ENCODE results near the gene POU3F1. TPM values are rescaled to one million over a fixed set of nuclear protein-coding genes. Genes with fewer than 3 reads are reported as not detected.

The POU3F1 gene
- total RNA-seq, 4 donors from 2014 or later: 0.20 TPM; not detected in 3

DNA sequence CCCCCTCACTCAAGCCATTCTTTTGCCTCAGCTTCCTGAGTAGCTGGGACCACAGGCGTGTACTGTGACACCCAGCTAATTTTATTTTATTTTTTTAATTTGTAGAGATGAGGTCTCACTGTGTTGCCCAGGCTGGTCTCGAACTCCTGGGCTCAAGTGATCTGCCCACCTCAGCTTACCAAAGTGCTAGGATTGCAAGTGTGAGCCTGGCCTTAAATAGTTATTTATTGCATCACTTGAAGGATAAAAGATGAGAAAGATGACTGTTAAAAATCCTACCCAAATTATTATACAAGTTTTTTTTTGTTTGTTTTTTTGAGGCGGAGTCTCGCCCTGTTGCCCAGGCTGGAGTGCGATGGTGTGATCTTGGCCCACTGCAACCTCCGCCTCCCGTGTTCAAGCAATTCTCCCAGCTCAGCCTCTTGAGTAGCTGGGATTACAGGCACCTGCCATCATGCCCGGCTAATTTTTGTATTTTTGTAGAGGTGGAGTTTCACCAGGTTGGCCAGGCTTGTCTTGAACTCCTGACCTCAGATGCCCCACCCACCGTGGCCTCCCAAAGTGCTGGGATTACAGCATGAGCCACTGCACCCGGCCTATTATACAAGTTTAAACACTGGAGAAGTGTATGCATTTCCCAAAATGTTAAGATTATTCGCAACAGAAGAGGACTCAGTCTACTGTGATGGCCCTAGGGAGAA is 31.7 kb downstream of the POU3F1 start:
- H3K36me3 ChIP-seq: peaks cover 0 to 35% of the 10 kb centered on the region in 2 donors
- H3K27ac ChIP-seq: peak overlapping the region; percentile 52 to 94 (median 92)
- no peak overlapping the region for H3K4me3 ChIP-seq
- TF ChIP-seq, protein P1, sequence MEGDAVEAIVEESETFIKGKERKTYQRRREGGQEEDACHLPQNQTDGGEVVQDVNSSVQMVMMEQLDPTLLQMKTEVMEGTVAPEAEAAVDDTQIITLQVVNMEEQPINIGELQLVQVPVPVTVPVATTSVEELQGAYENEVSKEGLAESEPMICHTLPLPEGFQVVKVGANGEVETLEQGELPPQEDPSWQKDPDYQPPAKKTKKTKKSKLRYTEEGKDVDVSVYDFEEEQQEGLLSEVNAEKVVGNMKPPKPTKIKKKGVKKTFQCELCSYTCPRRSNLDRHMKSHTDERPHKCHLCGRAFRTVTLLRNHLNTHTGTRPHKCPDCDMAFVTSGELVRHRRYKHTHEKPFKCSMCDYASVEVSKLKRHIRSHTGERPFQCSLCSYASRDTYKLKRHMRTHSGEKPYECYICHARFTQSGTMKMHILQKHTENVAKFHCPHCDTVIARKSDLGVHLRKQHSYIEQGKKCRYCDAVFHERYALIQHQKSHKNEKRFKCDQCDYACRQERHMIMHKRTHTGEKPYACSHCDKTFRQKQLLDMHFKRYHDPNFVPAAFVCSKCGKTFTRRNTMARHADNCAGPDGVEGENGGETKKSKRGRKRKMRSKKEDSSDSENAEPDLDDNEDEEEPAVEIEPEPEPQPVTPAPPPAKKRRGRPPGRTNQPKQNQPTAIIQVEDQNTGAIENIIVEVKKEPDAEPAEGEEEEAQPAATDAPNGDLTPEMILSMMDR (IDR thresholded peaks at IDR 0.05): no peak
- no peak for TF ChIP-seq EP300 (IDR thresholded peaks at IDR 0.05)
- TF ChIP-seq POLR2A (IDR thresholded peaks at IDR 0.05): no peak
- WGBS, 2 donors (ENCODE audit: low coverage in 1 of 2): 80 to 89% methylated on average over 5 to 9 of the region's 11 CpGs
- peaks cover 0 to 68% (median 24%) of the 10 kb centered on the region in 3 donors for H3K4me1 ChIP-seq
- no peaks in the 10 kb centered on the region for H3K27me3 ChIP-seq
- H3K9me3 ChIP-seq: no peaks in the 10 kb centered on the region
- no peak for ATAC-seq

DNA sequence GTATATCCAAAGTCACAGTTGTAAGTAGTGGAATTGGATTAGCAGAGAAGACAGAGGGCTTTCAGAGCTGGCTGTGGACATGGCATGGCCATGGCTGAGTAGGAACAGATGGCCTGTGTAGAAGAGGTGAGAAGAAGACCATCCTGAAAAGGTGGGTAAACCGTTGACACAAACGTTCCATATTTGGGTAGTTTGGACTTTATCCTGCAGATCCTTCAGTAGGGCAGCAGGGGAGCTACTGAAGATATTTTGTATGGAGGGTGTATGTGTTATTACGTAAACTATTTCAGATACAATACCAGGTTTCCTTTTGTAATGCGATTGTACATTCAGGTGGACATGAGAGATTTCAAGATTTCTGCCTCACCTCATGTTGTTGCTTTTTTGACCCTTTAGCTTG is 32.4 kb downstream of the POU3F1 start:
- H3K27me3 ChIP-seq: no peaks in the 10 kb centered on the region
- TF ChIP-seq, protein P1 (IDR thresholded peaks at IDR 0.05): peak in 2 of 4 experiments; percentile 23 to 43
- no peak for TF ChIP-seq POLR2AphosphoS5 (IDR thresholded peaks at IDR 0.05)
- H3K27ac ChIP-seq: peak overlapping the region; percentile 2 to 94 (median 92)
- no peaks in the 10 kb centered on the region for H3K9me3 ChIP-seq
- peaks cover 0 to 66% (median 24%) of the 10 kb centered on the region in 3 donors for H3K4me1 ChIP-seq
- peak overlapping the region in 1 of 2 donors; percentile 73 for H3K4me3 ChIP-seq
- no peak for ATAC-seq
- peaks cover 0 to 28% of the 10 kb centered on the region in 2 donors for H3K36me3 ChIP-seq
- 36 to 41% methylated on average over 4 of the region's 4 CpGs for WGBS, 2 donors (ENCODE audit: low coverage in 1 of 2)

DNA sequence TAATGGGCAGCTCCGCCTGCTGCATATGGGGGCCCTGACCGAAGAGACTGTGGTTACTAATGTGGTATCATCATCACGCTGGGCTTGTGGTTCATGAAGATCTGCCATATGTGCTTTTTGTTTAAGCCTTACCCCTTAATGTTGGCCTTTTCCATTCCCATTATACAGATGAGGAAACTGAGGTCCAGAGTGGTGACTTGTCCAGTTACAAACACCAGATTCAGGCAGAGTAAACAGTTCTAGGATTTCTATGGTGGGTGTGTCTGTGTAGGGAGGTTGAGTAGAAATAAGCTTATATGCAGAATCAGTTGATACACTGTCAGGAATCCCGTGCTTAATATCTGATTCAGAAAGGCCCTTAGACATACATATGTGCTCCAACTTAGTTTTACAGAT is 33.4 kb downstream of the POU3F1 start:
- Histone ChIP-seq H3K27me3 (no peaks in the 10 kb centered on the region), H3K9me3 (no peaks in the 10 kb centered on the region), H3K27ac (peak overlapping the region; percentile 88 to 94 (median 92)), H3K36me3 (peaks cover 0 to 19% of the 10 kb centered on the region in 2 donors), H3K4me1 (peaks cover 0 to 57% (median 24%) of the 10 kb centered on the region in 3 donors), H3K4me3 (peak overlapping the region; percentile 73 to 80)
- no peak for TF ChIP-seq EP300 (IDR thresholded peaks at IDR 0.05)
- TF ChIP-seq POLR2AphosphoS5 (IDR thresholded peaks at IDR 0.05): no peak
- no peak for TF ChIP-seq POLR2A (IDR thresholded peaks at IDR 0.05)
- TF ChIP-seq, protein P1 (IDR thresholded peaks at IDR 0.05): no peak
- ATAC-seq: no peak
- WGBS, 2 donors (ENCODE audit: low coverage in 1 of 2): 10 to 25% methylated on average over 2 to 4 of the region's 4 CpGs

DNA sequence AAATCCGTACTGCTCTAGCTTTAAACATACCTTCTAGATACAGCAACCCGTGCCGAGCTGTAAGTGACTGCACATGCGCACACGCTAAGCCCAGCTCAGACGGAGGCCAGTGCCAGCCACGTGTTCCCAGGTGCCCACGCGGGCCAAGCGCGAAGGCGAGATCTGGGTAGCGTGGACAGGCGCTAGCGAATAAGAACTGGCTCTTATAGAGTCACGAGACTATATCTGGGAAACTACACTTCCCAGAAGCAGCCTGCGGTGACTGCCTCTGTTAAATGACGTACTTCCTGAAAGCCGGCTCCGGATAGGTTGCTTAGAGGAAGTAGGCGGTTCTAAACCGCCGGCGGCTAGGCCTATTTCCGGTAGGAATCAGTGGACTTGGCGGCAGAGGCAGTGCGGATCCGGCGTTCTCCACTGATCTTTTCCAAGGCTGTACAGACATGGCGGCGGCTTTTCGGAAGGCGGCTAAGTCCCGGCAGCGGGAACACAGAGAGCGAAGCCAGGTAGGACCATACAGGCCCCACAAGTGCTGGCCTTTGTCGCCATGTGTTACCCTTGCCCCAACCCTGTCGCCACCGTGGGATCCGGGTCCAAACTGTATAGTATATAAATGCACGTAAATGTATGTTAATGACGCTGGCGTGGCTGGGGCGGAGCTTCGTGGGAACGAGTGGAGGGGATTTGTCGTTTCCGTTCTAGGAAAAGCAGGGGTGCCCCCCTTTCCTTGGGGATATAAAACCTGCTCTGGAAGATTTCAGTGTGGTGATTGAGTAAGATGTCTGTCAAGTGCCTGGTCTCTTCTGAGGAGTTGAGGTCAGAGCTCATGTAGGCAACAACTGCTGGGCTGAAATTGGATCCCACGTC is 34.0 kb downstream of the POU3F1 start, which contains the start of gene UTP11:
UTP11 (plus strand) TSS at position 372 of the 864 bp plus-strand sequence; CDS start at position 441, 69 bp downstream.
- Histone ChIP-seq H3K36me3 (peaks cover 0 to 12% of the 10 kb centered on the region in 2 donors), H3K4me3 (peak within 1 kb of the TSS; percentile 73 to 80), H3K9me3 (no peaks in the 10 kb centered on the region), H3K27ac (peak within 1 kb of the TSS; percentile 88 to 94 (median 92)), H3K27me3 (no peaks in the 10 kb centered on the region), H3K4me1 (peaks cover 0 to 52% (median 24%) of the 10 kb centered on the region in 3 donors)
- TF ChIP-seq EP300 (IDR thresholded peaks at IDR 0.05): no peak
- TF ChIP-seq, protein P1 (IDR thresholded peaks at IDR 0.05): no peak
- peak; percentile 36 to 59 for TF ChIP-seq POLR2A (IDR thresholded peaks at IDR 0.05)
- peak; percentile 64 for TF ChIP-seq POLR2AphosphoS5 (IDR thresholded peaks at IDR 0.05)
- ATAC-seq: peak; percentile 98
- WGBS, 2 donors (ENCODE audit: low coverage in 1 of 2): 5% methylated on average over 8 of the region's 49 CpGs; no CpG with 5 or more reads in 1 of the 2 donors

Data from gastroesophageal sphincter (tissue), 4 donors.